Measurements from ENCODE around the gene ACTMAP.
"Not testable (repeated sequence)": the region's sequence is repeated elsewhere in the genome, so short reads cannot be mapped to it uniquely, and the experiment has no call there.

The ACTMAP gene

GRCh38 chr19:40744554-40745401 lies 5.5 kb downstream of the ACTMAP start:
- DNase-seq (ENCODE audit: low spot score) (no peak), FAIRE-seq (no peak)

- no peak for DNase-seq (ENCODE audit: low spot score)
- FAIRE-seq, result no peak
Observed at GRCh38 chr19:40743926-40744325, 6.4 kb downstream of the ACTMAP start.

- no peak for DNase-seq (ENCODE audit: low spot score)
- no peak for FAIRE-seq
Observed at GRCh38 chr19:40742886-40743285, 7.4 kb downstream of the ACTMAP start.

- FAIRE-seq (no peak), DNase-seq (ENCODE audit: low spot score) (no peak)
Observed at GRCh38 chr19:40742477-40742876, 7.8 kb downstream of the ACTMAP start.

- FAIRE-seq, result no peak
Observed at GRCh38 chr19:40741527-40742390, 8.5 kb downstream of the ACTMAP start.

GRCh38 chr19:40740747-40741146 lies 9.5 kb downstream of the ACTMAP start:
- no peak for FAIRE-seq

More at GRCh38 chr19:40741527-40742390, 8.5 kb downstream of the ACTMAP start:
- DNase-seq (ENCODE audit: low spot score), result no peak

GRCh38 chr19:40739871-40740703 lies 10.2 kb downstream of the ACTMAP start:
- DNase-seq (ENCODE audit: low spot score) (no peak), FAIRE-seq (no peak)

More at GRCh38 chr19:40740747-40741146, 9.5 kb downstream of the ACTMAP start:
- DNase-seq (ENCODE audit: low spot score), result no peak

GRCh38 chr19:40739030-40739839 lies 11.0 kb downstream of the ACTMAP start:
- FAIRE-seq (no peak), DNase-seq (ENCODE audit: low spot score) (no peak)

GRCh38 chr19:40737102-40737644 lies 13.1 kb downstream of the ACTMAP start:
- FAIRE-seq (no peak), DNase-seq (ENCODE audit: low spot score) (no peak)

GRCh38 chr19:40736661-40737060 lies 13.6 kb downstream of the ACTMAP start:
- DNase-seq (ENCODE audit: low spot score) (no peak), FAIRE-seq (no peak)

GRCh38 chr19:40735013-40735771 lies 15.1 kb downstream of the ACTMAP start:
- FAIRE-seq (no peak), DNase-seq (ENCODE audit: low spot score) (no peak)

GRCh38 chr19:40733149-40733548 lies 17.1 kb downstream of the ACTMAP start:
- FAIRE-seq (no peak), DNase-seq (ENCODE audit: low spot score) (no peak)

GRCh38 chr19:40732304-40732703 lies 18.0 kb downstream of the ACTMAP start:
- DNase-seq (ENCODE audit: low spot score); FAIRE-seq: not testable (repeated sequence)

GRCh38 chr19:40730065-40730464 lies 20.2 kb downstream of the ACTMAP start:
- DNase-seq (ENCODE audit: low spot score); FAIRE-seq: not testable (repeated sequence)

- DNase-seq (ENCODE audit: low spot score) (no peak), FAIRE-seq (no peak)
Observed at GRCh38 chr19:40726279-40726678, 24.0 kb downstream of the ACTMAP start.

- FAIRE-seq, result no peak
- no peak for DNase-seq (ENCODE audit: low spot score)
Observed at GRCh38 chr19:40724855-40725254, 25.4 kb downstream of the ACTMAP start.

- FAIRE-seq (no peak), DNase-seq (ENCODE audit: low spot score) (no peak)
Observed at GRCh38 chr19:40724315-40724714, 26.0 kb downstream of the ACTMAP start.

- FAIRE-seq, result no peak
- no peak for DNase-seq (ENCODE audit: low spot score)
Observed at GRCh38 chr19:40723661-40724254, 26.5 kb downstream of the ACTMAP start.
